IMR-90 (cell line): ENCODE results near the gene SMARCAD1. TPM values are rescaled to one million over a fixed set of nuclear protein-coding genes. Genes with fewer than 3 reads are reported as not detected.

Experiments
- ATAC-seq: fragments of 200-7000 bp; cut with Tn5 transposase; 2 replicates; pipeline ENCODE4 v1.9.1; 2020; ENCODE audit warnings: low read depth, mild to moderate bottlenecking, moderate library complexity
- BruUV-seq: library from RNA; stranded (reverse); fragments of 400-500 nt; replicated peaks from 2 replicates; lab custom pipeline; 2021; lab: Mats Ljungman, UMichigan
- CTCF ChIA-PET: fragments of 300-600 bp; formaldehyde crosslinking; extraction: SDS; loops from one replicate; lab custom pipeline; 2021; ENCODE audit warnings: antibody characterized with exemption; lab: Yijun Ruan, JAX
- POLR2A ChIA-PET: fragments of 300-600 bp; sonication (Branson Sonifier 250); formaldehyde crosslinking; loops from one replicate; lab custom pipeline; 2022; ENCODE audit warnings: antibody characterized with exemption; ENCODE audit not compliant: unreplicated experiment; lab: Charles Lee
- DNase-seq: peaks from one replicate; pipeline ENCODE4 v3.0.0; 2013
- H2AFZ ChIP-seq: replicated peaks from 2 replicates; pipeline ENCODE3; 2013; ENCODE audit warnings: low read length, mild to moderate bottlenecking; ENCODE audit not compliant: poor library complexity
- H2AK5ac ChIP-seq: 2 replicates; pipeline ENCODE4 v1.6.1; 2013; ENCODE audit warnings: low read depth, low read length, inconsistent platforms
- H2AK9ac ChIP-seq: replicated peaks from 2 replicates; pipeline ENCODE3; 2013; ENCODE audit warnings: mild to moderate bottlenecking, low read depth, low read length, moderate library complexity; ENCODE audit not compliant: poor library complexity
- H2BK120ac ChIP-seq: 2 replicates; pipeline ENCODE4 v1.6.1; 2013; ENCODE audit warnings: low read depth, low read length, inconsistent platforms
- H2BK15ac ChIP-seq: 3 replicates; pipeline ENCODE4 v1.6.1; 2013; ENCODE audit warnings: low read depth, low read length, inconsistent platforms
- H2BK20ac ChIP-seq: 2 replicates; pipeline ENCODE4 v1.6.1; 2013; ENCODE audit warnings: low read depth, mild to moderate bottlenecking, inconsistent platforms, low read length, moderate library complexity
- H2BK5ac ChIP-seq: 2 replicates; pipeline ENCODE4 v1.6.1; 2013; ENCODE audit warnings: mild to moderate bottlenecking, low read depth, low read length, inconsistent platforms; ENCODE audit not compliant: poor library complexity, severe bottlenecking
- H3K14ac ChIP-seq: replicated peaks from 2 replicates; pipeline ENCODE4 v1.6.1; 2013; ENCODE audit warnings: low read depth, low read length, inconsistent platforms
- H3K18ac ChIP-seq: 2 replicates; pipeline ENCODE4 v1.6.1; 2013; ENCODE audit warnings: low read depth, low read length, control low read depth
- H3K23ac ChIP-seq: 2 replicates; pipeline ENCODE4 v1.6.1; 2013; ENCODE audit warnings: low read depth, low read length, inconsistent platforms
- H3K27ac ChIP-seq: 2 replicates; pipeline ENCODE4 v1.5.1; 2013; ENCODE audit warnings: mild to moderate bottlenecking, control low read depth, low read length; ENCODE audit not compliant: insufficient read depth
- H3K27me3 ChIP-seq: 2 replicates; pipeline ENCODE4 v1.6.1; 2013; ENCODE audit warnings: low read length; ENCODE audit not compliant: control insufficient read depth, insufficient read depth
- H3K36me3 ChIP-seq: 2 replicates; pipeline ENCODE4 v1.6.1; 2013; ENCODE audit warnings: low read length, mixed read lengths; ENCODE audit not compliant: control insufficient read depth, insufficient read depth
- H3K4ac ChIP-seq: 2 replicates; pipeline ENCODE4 v1.6.1; 2013; ENCODE audit warnings: low read depth, low read length, inconsistent platforms
- H3K4me1 ChIP-seq: 2 replicates; pipeline ENCODE4 v1.6.1; 2013; ENCODE audit warnings: low read length, mixed read lengths; ENCODE audit not compliant: control insufficient read depth, insufficient read depth
- H3K4me2 ChIP-seq: 2 replicates; pipeline ENCODE4 v1.6.1; 2013; ENCODE audit warnings: low read depth, mild to moderate bottlenecking, control low read depth, low read length, moderate library complexity
- H3K4me3 ChIP-seq: 2 replicates; pipeline ENCODE4 v1.5.1; 2013; ENCODE audit warnings: low read depth, mild to moderate bottlenecking, control low read depth, low read length, moderate library complexity; ENCODE audit not compliant: insufficient read depth
- H3K56ac ChIP-seq: 2 replicates; pipeline ENCODE4 v1.6.1; 2013; ENCODE audit warnings: low read length, inconsistent platforms; ENCODE audit not compliant: insufficient read depth; ENCODE audit errors: extremely low read depth
- H3K79me1 ChIP-seq, 2 experiments: 2 replicates each; pipeline ENCODE4 v1.6.1; 2013; ENCODE audit warnings: low read length in 2 of 2, inconsistent platforms in 1 of 2, low read depth in 1 of 2
- H3K9ac ChIP-seq: 2 replicates; pipeline ENCODE4 v1.6.1; 2013; ENCODE audit warnings: low read depth, low read length, control low read depth
- H3K9me1 ChIP-seq: 2 replicates; pipeline ENCODE4 v1.6.1; 2013; ENCODE audit warnings: low read length, inconsistent platforms; ENCODE audit not compliant: insufficient read depth
- H3K9me3 ChIP-seq: 2 replicates; pipeline ENCODE4 v1.6.1; 2013; ENCODE audit warnings: low read length; ENCODE audit not compliant: control insufficient read depth, insufficient read depth
- H4K20me1 ChIP-seq: 2 replicates; pipeline ENCODE4 v1.6.1; 2013; ENCODE audit warnings: low read length, inconsistent platforms; ENCODE audit not compliant: insufficient read depth
- H4K5ac ChIP-seq: 2 replicates; pipeline ENCODE4 v1.6.1; 2013; ENCODE audit warnings: mild to moderate bottlenecking, low read depth, low read length, control low read depth
- H4K8ac ChIP-seq, 2 experiments: 2 replicates each; pipeline ENCODE4 v1.6.1; 2013; ENCODE audit warnings: low read depth in 2 of 2, low read length in 2 of 2, control low read depth in 1 of 2, inconsistent platforms in 1 of 2
- H4K91ac ChIP-seq: 2 replicates; pipeline ENCODE4 v1.6.1; 2013; ENCODE audit warnings: low read depth, low read length, inconsistent platforms; ENCODE audit not compliant: insufficient read depth
- BHLHE40 ChIP-seq: fragments of 150-350 bp; IDR thresholded peaks from 2 replicates; pipeline ENCODE4 v1.6.1; 2016; ENCODE audit warnings: mild to moderate bottlenecking, low read depth, low read length
- CEBPB ChIP-seq: IDR thresholded peaks from 2 replicates; pipeline ENCODE4 v1.6.1; 2012; ENCODE audit warnings: low read depth, low read length, improper control_type of control experiment
- CHD1 ChIP-seq: IDR thresholded peaks from 2 replicates; pipeline ENCODE4 v1.6.1; 2012; ENCODE audit warnings: low read depth, low read length, improper control_type of control experiment
- CTCF ChIP-seq: conservative IDR thresholded peaks from 2 replicates; pipeline ENCODE4 v1.5.1; 2012; ENCODE audit warnings: mild to moderate bottlenecking, low read depth, low read length, improper control_type of control experiment
- ELK1 ChIP-seq: fragments of 150-350 bp; IDR thresholded peaks from 2 replicates; pipeline ENCODE4 v1.6.1; 2016; ENCODE audit warnings: low read depth, mild to moderate bottlenecking, low read length, moderate library complexity, borderline replicate concordance
- FOS ChIP-seq: fragments of 150-350 bp; IDR thresholded peaks from 2 replicates; pipeline ENCODE4 v1.6.1; 2016; ENCODE audit warnings: low read depth, low read length
- MAFK ChIP-seq: IDR thresholded peaks from 2 replicates; pipeline ENCODE4 v1.6.1; 2012; ENCODE audit warnings: low read depth, low read length, improper control_type of control experiment
- MXI1 ChIP-seq: IDR thresholded peaks from 2 replicates; pipeline ENCODE4 v1.6.1; 2012; ENCODE audit warnings: low read depth, mild to moderate bottlenecking, low read length, moderate library complexity, borderline replicate concordance
- NFE2L2 ChIP-seq: fragments of 150-350 bp; IDR thresholded peaks from 2 replicates; pipeline ENCODE4 v1.6.1; 2016; ENCODE audit warnings: low read depth, mild to moderate bottlenecking, low read length
- POLR2A ChIP-seq: IDR thresholded peaks from 2 replicates; pipeline ENCODE4 v1.6.1; 2012; ENCODE audit warnings: mild to moderate bottlenecking, low read depth, low read length
- RAD21 ChIP-seq: IDR thresholded peaks from 2 replicates; pipeline ENCODE4 v1.6.1; 2012; ENCODE audit warnings: low read length, improper control_type of control experiment
- RCOR1 ChIP-seq: IDR thresholded peaks from 2 replicates; pipeline ENCODE4 v1.6.1; 2012; ENCODE audit warnings: mild to moderate bottlenecking, low read length, improper control_type of control experiment; ENCODE audit not compliant: insufficient replicate concordance
- RFX5 ChIP-seq: IDR thresholded peaks from 2 replicates; pipeline ENCODE4 v1.8.0; 2012; ENCODE audit warnings: low read depth, mild to moderate bottlenecking, low read length, moderate library complexity
- SMC3 ChIP-seq: fragments of 150-350 bp; IDR thresholded peaks from 2 replicates; pipeline ENCODE4 v1.6.1; 2016; ENCODE audit warnings: low read depth, mild to moderate bottlenecking, antibody characterized with exemption, low read length, moderate library complexity
- USF2 ChIP-seq: fragments of 150-350 bp; IDR thresholded peaks from 2 replicates; pipeline ENCODE4 v1.6.1; 2017; ENCODE audit warnings: mild to moderate bottlenecking, antibody characterized with exemption, low read length, low read depth
- WGBS, 2 experiments: methylation state at CpG; one replicate each; pipeline versions ENCODE4 v1.1.5 to v1.1.7; 2013; ENCODE audit warnings: missing lambda C conversion rate in 2 of 2; ENCODE audit not compliant: insufficient read length in 1 of 2; ENCODE audit errors: extremely low coverage in 2 of 2; 5-methylcytosine and 5-hydroxymethylcytosine counted together
- dilution Hi-C: fragments of 300-500 bp; cut with HindIII; formaldehyde crosslinking; loops from one replicate; pipeline ENCODE4 v1.14.3; 2018; ENCODE audit warnings: low sequenced_read_pairs; ENCODE audit not compliant: unreplicated experiment
- in situ Hi-C: fragments of 300-500 bp; cut with MboI; formaldehyde crosslinking; loops from 3 replicates; pipeline ENCODE4 v1.14.3; 2019; ENCODE audit warnings: low sequenced_read_pairs, inconsistent platforms, mixed read lengths
- intact Hi-C: fragments of 100-400 bp; cut with micrococcal nuclease; formaldehyde crosslinking; loops from 2 replicates; pipeline ENCODE4 v1.10.0; 2022
- polyA plus RNA-seq, 3 experiments: library from polyadenylated mRNA; depleted of rRNA; stranded (reverse); fragments of >200 nt; gene quantifications; 2 replicates each; pipeline ENCODE4 v1.2.3, GENCODE V29; 2012; ENCODE audit warnings: low replicate concordance in 1 of 3
- total RNA-seq: library from RNA; depleted of rRNA; stranded (reverse); fragments of >200 nt; gene quantifications from 2 replicates; pipeline ENCODE4 v1.2.3, GENCODE V29; 2012

The SMARCAD1 gene
- total and polyA plus RNA-seq, 2 of the 4 experiments (the other 2 are of a cell fraction): 12.3 to 35.3 TPM

- no peak overlapping the region for H2AFZ ChIP-seq
- peaks cover 6% of the 10 kb centered on the region; the same call in 1 of the 2 replicates for H3K36me3 ChIP-seq
- no peak overlapping the region for H4K8ac ChIP-seq
- no peak overlapping the region for H3K56ac ChIP-seq
- no peaks in the 10 kb centered on the region for H3K4me1 ChIP-seq
- H3K18ac ChIP-seq: no peak overlapping the region
- H2AK5ac ChIP-seq: no peak overlapping the region
- ChIA-PET CTCF (interaction anchor here (0.6 kb wide), 1 partner anchor 110 kb away, joined by 6 read pairs; no protein-coding TSS in a partner anchor), POLR2A (no interaction called here)
- H3K4me2 ChIP-seq: no peak overlapping the region
- no peak overlapping the region for H2BK20ac ChIP-seq
- dilution Hi-C loops: no loop called here
- DNase-seq (no peak), ATAC-seq (no peak)
- H2BK5ac ChIP-seq: no peak overlapping the region
- WGBS, 2 experiments: no CpG with 5 or more reads among the region's 4 CpGs
- no peak for TF ChIP-seq BHLHE40
- no peak for TF ChIP-seq CEBPB
- TF ChIP-seq MAFK: no peak
- TF ChIP-seq CTCF: no peak
- no peak for TF ChIP-seq MXI1
- TF ChIP-seq SMC3: no peak
- no peak for TF ChIP-seq POLR2A
- TF ChIP-seq RAD21: no peak
- no peak for TF ChIP-seq RFX5
- no peak for TF ChIP-seq RCOR1
- no peak for TF ChIP-seq NFE2L2
- TF ChIP-seq ELK1: no peak
- no peak for TF ChIP-seq CHD1
- no peak for TF ChIP-seq USF2
- no peak for TF ChIP-seq FOS
- H3K9me1 ChIP-seq: 0 out of 2 replicates have a peak, but pooled peaks cover 6% of the 10 kb centered on the region
- in situ Hi-C loops: no loop called here
- H3K27ac ChIP-seq: no peak overlapping the region
- H2BK120ac ChIP-seq: no peak overlapping the region
- 0 out of 2 replicates have a peak, but pooled peaks cover 2% of the 10 kb centered on the region for H4K20me1 ChIP-seq
- BruUV-seq: no TSS peak
- H3K27me3 ChIP-seq: no peaks in the 10 kb centered on the region
- no peak overlapping the region for H3K4me3 ChIP-seq
- peaks cover 3 to 5% of the 10 kb centered on the region in 2 experiments; a peak in 2 of 4 replicates for H3K79me1 ChIP-seq
- H3K14ac ChIP-seq: no peak overlapping the region
- no peak overlapping the region for H3K4ac ChIP-seq
- no peak overlapping the region for H4K5ac ChIP-seq
- H4K91ac ChIP-seq: no peak overlapping the region
- intact Hi-C loops: no loop called here
- H3K9ac ChIP-seq: no peak overlapping the region
- no peak overlapping the region for H2BK15ac ChIP-seq
- H2AK9ac ChIP-seq: no peak overlapping the region
- H3K23ac ChIP-seq: no peak overlapping the region
- H3K9me3 ChIP-seq: no peaks in the 10 kb centered on the region
Measured at GRCh38 chr4:94267037-94267436, 59.4 kb downstream of the SMARCAD1 start.
